NK-92 (cell line): ENCODE measurements around the gene SNX21.
"Not testable (repeated sequence)": the region's sequence is repeated elsewhere in the genome, so short reads cannot be mapped to it uniquely, and the experiment has no call there.

Experiments used
- DNase-seq: peaks from one replicate; lab custom pipeline; 2025; ENCODE audit not compliant: unreplicated experiment; lab: John Stamatoyannopoulos, UW

Gene SNX21

DNA sequence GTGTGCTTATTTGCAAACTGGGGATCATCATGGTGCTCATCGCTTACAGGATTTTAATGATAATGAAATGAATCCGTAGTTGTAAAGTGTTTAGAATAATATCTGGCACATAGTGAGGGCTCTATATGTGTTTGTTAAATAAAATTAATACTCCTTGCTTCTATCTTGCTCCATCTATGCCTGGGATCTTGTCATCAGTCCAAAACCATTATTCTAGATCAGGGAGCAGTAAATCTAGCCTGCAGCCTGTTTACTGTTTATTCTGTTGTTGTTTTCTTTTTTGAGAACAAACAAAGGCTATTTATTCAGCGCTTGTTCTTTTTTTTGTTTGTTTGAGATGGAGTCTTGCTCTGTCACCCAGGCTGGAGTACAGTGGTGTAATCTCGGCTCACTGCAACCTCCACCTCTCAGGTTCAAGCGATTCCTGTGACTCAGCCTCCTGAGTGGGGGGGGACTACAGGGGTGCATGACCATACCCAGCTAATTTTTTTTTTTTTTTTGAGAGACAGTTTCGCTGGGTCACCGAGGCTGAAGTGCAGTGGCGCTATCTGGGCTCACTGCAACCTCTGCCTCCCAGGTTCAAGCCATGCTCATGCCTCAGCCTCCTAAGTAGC, 15.5 kb downstream of the SNX21 start:
- DNase-seq, result no peak

DNA sequence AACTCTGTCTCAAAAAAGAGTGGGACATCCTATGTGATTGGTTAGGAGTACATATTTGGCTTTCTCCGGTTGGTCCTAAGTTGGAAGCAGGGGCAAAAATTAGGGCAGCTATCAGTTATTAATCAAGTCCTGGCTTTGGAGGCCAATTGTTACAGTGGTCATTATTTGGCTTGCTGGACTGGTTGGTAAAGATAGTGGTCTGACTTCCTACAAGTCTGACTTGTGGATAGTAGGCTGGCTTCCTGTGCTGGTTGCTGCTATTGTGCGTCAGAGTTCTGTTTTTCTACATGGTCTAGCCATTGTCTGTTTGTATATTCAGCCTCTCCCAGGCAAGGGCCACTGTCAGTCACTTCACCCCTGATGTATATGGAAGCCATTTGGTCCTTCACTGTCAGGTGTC, 16.6 kb downstream of the SNX21 start:
- DNase-seq, result no peak

DNA sequence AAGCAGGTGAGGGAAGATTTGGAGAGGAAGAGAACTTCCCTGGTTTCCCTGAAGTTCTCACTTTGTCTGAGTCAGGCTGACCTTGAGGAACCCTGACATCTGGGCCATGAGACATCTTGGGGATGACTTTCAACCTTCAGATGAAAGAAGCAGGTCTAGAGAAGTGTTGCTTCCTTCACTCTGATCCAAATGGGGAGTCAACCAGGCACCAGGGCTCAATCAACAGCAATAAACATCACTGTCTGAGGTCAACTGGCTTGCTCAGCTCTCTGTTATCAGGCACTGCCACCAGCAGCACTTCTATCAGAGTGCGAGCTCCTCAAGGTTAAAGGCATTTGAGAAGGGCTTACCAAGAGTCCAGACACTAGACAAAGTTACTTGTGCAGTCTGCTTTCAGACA, 17.3 kb downstream of the SNX21 start:
- DNase-seq, result no peak

DNA sequence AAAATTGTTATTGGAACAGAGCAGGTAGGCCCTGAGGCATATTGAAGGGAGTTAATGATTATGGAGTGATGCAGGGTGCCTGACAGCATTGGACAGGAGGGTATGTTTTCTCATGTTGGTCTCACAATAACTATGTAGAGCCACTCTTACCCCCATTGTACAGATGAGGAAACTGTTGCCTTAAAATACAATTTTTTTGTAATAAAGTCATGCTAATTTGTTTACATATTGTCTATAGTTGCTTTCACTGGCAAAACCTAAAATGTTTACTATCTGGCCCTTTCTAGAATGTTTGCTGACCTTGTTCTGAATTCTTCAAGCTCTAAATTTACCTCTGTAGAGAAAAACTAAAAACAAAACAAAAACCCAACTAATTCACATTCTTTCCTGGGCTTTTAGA, 17.9 kb downstream of the SNX21 start:
- DNase-seq, result no peak

GRCh38 chr20:45852326-45852725, 18.7 kb downstream of the SNX21 start:
- DNase-seq, result no peak

DNA sequence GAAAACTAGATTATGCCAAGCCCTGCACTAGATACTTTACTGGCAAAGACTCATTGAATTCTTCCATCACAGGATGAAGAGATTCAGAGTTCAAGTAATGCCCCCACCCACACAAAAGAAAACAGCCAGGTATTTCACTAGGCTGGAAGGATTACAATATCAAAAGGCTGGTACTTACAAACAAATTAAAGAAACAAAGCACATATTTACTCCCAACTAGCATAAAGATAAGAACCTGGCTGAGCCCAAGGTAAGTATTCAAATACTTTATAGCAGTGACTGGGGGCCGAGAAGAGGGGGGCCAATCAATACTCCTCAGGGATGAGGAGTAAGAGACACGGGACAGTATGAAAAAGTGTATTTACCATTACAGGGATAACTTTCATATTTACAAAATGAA, 19.9 kb downstream of the SNX21 start:
- no peak for DNase-seq

- peak; percentile 76 for DNase-seq
Observed at GRCh38 chr20:45857114-45857881, 23.7 kb downstream of the SNX21 start, which contains the start of the genes ACOT8 and ZSWIM3. ACOT8 (minus strand) TSS chr20:45857392; CDS start chr20:45857315, 77 bp downstream. ZSWIM3 (plus strand) TSS chr20:45857614; CDS start chr20:45857826, 212 bp downstream.

- no peak for DNase-seq
Observed at GRCh38 chr20:45857882-45858216, 24.2 kb downstream of the SNX21 start.

GRCh38 chr20:45859916-45860315, 26.3 kb downstream of the SNX21 start:
- DNase-seq, result no peak

GRCh38 chr20:45860560-45861220, 27.1 kb downstream of the SNX21 start:
- DNase-seq, result no peak

DNA sequence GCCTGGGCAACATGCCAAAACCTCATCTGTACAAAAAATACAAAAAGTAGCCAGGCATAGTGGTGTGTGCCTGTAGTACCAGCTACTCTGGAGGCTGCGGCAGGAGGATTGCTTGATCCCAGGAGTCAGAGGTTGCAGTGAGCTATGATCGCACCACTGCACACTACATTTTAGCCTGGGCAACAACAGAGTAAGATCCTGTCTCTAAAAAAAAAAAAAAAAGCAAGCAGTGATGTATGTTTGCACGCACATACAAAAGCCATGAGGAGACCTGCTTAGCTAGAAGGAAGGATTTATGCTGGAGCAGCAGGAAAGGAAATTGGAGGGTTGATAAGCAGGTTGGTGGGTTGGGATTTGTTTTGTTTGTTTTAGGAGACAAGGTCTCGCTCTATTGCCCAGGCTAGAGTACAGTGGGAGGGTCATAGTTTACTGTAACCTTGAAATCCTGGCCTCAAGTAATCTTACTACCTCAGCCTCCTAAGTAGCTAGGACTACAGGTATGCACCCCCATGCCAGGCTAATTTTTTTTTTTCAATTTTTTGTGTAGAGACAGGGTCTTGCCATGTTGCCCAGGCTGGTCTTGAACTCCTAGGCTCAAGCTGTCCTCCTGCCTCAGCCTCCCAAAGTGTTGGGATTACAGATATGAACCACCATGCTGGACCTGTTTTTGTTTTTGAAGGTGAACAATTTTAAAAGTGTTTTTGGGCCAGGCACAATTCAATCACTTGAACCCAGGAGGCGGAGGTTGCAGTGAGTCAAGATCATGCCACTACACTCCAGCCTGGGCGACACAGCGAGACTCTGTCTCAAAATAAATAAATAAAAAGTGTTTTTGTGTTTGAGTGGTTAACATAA, 27.8 kb downstream of the SNX21 start:
- DNase-seq, result no peak

GRCh38 chr20:45863543-45864470, 30.2 kb downstream of the SNX21 start:
- DNase-seq, result no peak

DNA sequence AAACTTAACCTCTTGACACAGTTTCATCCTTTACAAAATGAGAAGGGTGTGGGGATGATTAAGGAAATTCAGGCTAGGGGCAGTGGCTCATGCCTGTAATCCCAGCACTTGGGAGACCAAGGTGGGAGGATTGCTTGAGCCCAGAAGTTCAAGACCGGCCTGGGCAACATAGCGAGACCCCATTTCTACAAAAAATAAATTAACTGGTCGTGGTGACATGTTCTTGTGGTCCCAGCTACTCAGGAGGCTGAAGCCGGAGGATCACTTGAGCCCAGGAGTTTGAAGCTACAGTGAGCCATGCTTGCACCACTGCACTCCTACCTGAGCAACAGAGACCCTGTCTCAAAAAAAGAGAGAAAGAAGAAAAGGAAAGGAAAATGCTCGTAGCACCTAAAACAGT, 32.9 kb downstream of the SNX21 start:
- no peak for DNase-seq

GRCh38 chr20:45867136-45867818, 33.7 kb downstream of the SNX21 start:
- DNase-seq, result no peak

- DNase-seq, result no peak
Observed at GRCh38 chr20:45867819-45868176, 34.2 kb downstream of the SNX21 start.

DNA sequence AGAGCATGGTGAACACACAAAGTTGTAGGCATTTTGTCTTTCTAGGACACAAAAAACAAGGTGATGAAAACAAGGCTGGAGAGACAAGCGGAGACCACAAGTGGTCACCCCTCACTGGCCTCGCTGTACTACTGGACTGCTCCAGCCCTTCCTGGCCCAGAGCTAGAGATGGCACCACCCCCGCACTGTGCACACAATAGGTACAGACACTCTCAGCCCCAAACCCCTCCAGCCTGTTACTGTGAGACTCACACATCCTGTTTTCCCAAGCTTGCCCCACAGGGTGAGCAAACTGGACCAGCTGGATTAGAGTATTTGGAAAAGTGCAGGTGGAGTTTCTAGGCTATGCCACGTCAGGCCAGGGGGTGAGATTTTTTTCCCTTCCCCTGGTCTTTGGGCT, 39.0 kb downstream of the SNX21 start:
- DNase-seq, result no peak

DNA sequence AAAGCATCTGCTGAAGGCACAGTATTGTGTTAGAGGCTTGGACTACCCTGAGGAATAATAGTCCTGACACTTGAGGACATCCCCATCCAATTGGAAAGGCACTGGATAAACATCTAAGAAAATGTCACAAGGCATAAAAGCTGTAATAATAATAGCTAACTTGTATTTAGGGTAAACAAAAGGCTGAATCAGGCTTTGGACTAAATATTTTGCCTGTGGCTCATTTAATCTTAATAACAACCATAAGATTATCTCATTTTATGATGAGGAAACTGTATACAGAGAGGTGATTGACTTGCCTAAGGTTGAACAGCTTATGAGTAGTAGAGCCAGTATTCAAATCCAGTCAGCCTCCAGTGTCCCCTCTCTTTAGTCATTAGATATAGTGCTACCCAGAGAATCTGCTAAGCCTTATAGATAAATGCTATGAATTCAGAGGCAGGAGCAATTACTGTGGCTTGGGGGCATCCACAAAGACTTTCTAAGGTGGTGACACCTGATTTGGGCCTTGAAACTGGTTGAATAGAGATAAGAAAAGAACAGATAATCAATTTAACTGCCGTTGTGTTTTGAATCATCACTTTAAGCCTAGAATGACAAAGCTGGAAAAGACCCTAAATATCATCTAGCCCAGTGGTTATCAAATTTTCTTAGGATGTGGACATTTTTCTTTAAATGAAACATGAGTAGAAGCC, 40.0 kb downstream of the SNX21 start:
- DNase-seq, result no peak

DNA sequence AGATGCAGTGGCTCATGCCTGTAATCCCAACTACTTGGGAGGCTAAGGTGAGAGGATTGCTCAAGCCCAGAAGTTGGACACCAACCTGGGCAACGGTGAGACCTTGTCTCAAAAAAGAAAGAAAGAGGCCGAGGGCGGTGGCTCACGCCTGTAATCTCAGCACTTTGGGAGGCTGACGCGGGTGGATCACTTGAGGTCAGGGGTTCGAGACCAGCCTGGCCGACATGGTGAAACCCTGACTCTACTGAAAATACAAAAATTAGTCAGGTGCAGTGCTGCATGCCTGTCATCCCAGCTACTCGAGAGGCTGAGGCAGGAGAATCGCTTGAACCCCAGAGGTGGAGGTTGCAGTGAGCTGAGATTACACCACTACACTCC, 40.5 kb downstream of the SNX21 start:
- DNase-seq, result not testable (repeated sequence)

- no peak for DNase-seq
Observed at GRCh38 chr20:45874576-45874975, 41.0 kb downstream of the SNX21 start.
